Large intestine (tissue), 3 donors: ENCODE measurements around the gene ZMYM5. TPM values are rescaled to one million over a fixed set of nuclear protein-coding genes. Genes with fewer than 3 reads are reported as not detected.
"Not testable (repeated sequence)": the region's sequence is repeated elsewhere in the genome, so short reads cannot be mapped to it uniquely, and the experiment has no call there.

Source experiments
- DNase-seq, 2 donors: peaks; one replicate each; pipeline versions ENCODE4 v3.0.0 to v3.0.0-alpha.2; 2013
- H3K27ac ChIP-seq: one replicate; pipeline ENCODE4 v1.5.1; 2013; ENCODE audit warnings: low read length
- H3K27me3 ChIP-seq: 2 replicates; pipeline ENCODE4 v1.6.1; 2013; ENCODE audit warnings: low read length; ENCODE audit not compliant: control insufficient read depth, insufficient read depth
- H3K36me3 ChIP-seq: 2 replicates; pipeline ENCODE4 v1.6.1; 2013; ENCODE audit warnings: low read length; ENCODE audit not compliant: control insufficient read depth, insufficient read depth
- H3K4me1 ChIP-seq: one replicate; pipeline ENCODE4 v1.6.1; 2013; ENCODE audit warnings: low read length; ENCODE audit not compliant: control insufficient read depth, insufficient read depth
- H3K4me3 ChIP-seq: one replicate; pipeline ENCODE4 v1.5.1; 2013; ENCODE audit warnings: low read length
- H3K9me3 ChIP-seq: one replicate; pipeline ENCODE4 v1.6.1; 2013; ENCODE audit warnings: mild to moderate bottlenecking, low read depth, low read length, moderate library complexity; ENCODE audit not compliant: control insufficient read depth
- WGBS: methylation state at CpG from one replicate; pipeline ENCODE4 v1.1.5; 2013; ENCODE audit warnings: low lambda C conversion rate; ENCODE audit not compliant: insufficient coverage; 5-methylcytosine and 5-hydroxymethylcytosine counted together
- polyA plus RNA-seq: library from polyadenylated mRNA; unstranded; fragments of 120-200 nt; gene quantifications from one replicate; pipeline ENCODE4 v1.2.1, GENCODE V29; 2013

The ZMYM5 gene
- polyA plus RNA-seq, 1 donor, result 20.1 TPM

DNA sequence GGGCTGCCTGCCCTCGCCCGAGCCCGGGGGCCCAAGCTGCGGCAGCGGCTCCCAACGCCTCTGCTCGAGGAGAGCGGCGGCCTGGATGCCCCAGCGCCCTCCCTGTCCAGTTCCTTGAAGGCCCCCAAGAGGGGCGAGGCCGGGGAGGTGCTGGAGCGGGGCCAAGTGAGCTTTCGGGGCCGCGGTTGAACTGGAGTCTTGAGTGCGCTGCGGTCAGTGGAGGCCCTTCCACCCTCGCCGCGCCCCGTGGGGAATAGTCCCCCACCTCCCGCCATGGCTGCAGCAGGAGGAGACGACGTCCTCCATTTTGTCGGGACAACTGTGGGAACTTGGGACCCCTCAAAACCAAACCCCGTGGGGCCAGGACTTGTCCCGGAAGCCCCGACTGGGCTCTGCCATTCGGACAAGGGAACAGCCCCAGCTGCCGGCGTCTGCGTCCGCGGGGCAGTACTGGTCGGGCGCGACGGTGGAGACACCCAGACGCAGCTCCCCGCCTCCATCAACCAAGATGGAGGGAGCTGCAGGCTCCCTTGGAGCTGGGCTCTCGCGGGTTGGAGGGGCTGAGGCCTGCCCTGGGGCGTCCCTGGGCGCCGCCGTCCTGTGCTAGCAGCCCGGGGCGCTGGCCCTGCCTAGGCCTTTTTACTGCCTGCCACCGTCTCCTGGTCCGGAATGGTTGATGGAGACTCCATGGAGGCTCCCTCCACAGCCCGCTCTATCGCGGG lies 736 bp upstream of the ZMYM5 start:
- no CpG with 5 or more reads among the region's 54 CpGs for WGBS
- Histone ChIP-seq H3K4me3 (peak overlapping the region; percentile 84), H3K36me3 (peaks cover 2% of the 10 kb centered on the region), H3K4me1 (peaks cover 16% of the 10 kb centered on the region), H3K9me3 (no peaks in the 10 kb centered on the region), H3K27me3 (no peaks in the 10 kb centered on the region), H3K27ac (peak overlapping the region; percentile 100)
- peak; percentile 66 to 94 for DNase-seq

DNA sequence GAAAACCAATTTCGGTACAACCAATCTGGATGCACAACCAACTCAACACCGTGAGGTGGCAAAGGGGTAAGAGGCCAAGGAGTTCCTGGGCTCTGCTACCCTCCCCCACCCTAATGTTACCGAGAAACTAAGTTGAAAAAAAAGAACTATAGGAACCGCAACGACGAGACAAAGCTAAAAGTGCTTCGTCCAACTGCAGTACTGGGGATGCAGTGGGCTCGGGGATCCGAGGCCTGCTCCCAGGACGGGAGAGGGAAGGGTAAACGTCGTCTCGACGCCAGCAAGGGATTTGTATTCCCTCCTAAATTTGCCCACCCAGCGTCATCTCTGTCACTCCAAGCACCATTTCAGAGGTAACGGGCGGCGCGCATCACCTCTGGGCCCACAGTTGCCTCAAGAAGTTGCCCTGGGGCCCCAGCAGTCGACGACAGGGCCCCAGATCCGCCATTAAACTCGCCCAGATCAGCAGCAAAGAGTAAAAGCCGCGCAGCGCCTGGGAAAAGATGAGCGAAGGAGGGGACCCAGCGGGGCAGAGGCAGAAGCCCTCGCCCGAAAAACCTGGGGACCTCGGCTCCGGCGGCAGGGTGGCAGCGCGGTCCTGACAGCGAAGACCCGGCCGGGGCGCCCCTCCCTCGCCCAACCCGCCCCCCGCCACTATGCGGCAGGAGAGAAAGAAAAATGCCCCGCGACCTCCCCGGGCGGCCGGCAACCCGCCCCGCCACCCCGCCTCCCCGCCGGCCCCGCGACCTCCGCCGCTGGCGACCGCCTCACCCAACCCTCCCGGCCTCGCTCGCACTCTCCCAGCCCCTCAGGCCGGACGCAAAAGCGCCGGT lies 752 bp downstream of the ZMYM5 start:
- no CpG with 5 or more reads among the region's 66 CpGs for whole genome bisulfite sequencing

DNA sequence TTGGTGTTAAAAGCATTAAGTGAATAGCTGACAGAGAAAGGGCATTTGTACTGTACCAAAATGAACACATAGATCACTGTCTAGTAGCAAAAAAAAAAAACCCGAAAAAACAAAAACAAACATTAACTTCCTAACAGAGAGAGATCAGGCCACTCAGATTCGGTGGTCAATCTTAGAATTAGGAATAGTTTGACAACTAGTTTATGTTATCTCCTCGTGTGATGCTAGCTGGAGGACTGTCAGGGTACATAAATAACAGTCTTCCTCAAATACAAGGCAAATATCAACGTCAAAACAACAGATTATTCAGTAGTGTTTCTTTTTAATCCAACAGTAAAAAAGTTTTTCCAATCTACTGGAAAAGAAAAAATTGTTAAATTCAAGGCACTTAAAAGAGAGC lies 1.7 kb downstream of the ZMYM5 start:
- peaks cover 14% of the 10 kb centered on the region for H3K36me3 ChIP-seq
- WGBS, result 17% methylated on average over 3 of the region's 4 CpGs
- peaks cover 16% of the 10 kb centered on the region for H3K4me1 ChIP-seq
- peak overlapping the region; percentile 90 for H3K27ac ChIP-seq
- H3K27me3 ChIP-seq, result no peaks in the 10 kb centered on the region
- H3K9me3 ChIP-seq, result no peaks in the 10 kb centered on the region
- no peak for DNase-seq
- H3K4me3 ChIP-seq, result peak overlapping the region; percentile 86

More for the DNA sequence above, 752 bp downstream of the ZMYM5 start:
- H3K9me3 ChIP-seq, result no peaks in the 10 kb centered on the region
- peak overlapping the region; percentile 90 for H3K27ac ChIP-seq
- no peaks in the 10 kb centered on the region for H3K27me3 ChIP-seq
- H3K4me3 ChIP-seq, result peak overlapping the region; percentile 86
- DNase-seq, result peak; percentile 16 to 71
- H3K4me1 ChIP-seq, result peaks cover 16% of the 10 kb centered on the region
- peaks cover 11% of the 10 kb centered on the region for H3K36me3 ChIP-seq

DNA sequence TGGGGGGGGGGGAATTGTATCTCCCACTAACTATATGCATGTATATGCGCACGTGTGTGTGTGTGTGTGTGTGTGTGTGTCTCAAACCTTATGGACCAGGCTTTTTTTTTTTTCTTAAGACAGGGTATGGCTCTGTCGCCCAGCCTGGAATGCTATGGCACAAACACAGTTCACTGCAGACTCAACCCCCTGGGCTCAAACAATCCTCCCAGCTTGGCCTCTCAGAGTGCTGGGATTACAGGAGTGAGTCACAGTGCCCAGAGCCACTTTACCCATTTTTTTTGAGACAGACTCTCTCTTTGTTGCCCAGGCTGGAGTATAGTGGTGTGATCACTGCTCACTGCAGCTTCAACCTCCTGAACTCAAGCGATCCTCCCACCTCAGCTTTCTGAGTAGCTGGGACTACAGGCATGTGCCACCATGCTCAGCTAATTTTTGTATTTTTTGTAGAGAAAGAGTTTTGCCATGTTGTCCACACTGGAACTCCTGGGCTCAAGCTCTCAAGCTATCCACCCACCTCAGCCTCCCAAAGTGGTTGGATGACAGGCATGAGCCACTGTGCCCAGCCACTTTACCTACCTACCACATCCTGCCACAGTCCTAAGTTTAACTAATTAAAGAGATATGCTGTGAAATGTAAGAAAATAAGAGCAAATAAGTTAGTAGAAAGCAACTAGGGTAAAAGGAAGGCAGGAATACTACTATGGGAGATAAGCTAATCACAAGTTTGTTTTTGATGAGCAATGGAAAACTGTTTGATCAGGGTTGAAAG lies 2.4 kb downstream of the ZMYM5 start:
- Histone ChIP-seq H3K27ac (no peak overlapping the region), H3K9me3 (no peaks in the 10 kb centered on the region), H3K4me3 (no peak overlapping the region), H3K36me3 (peaks cover 14% of the 10 kb centered on the region), H3K4me1 (peaks cover 16% of the 10 kb centered on the region), H3K27me3 (no peaks in the 10 kb centered on the region)
- DNase-seq, result no peak
- WGBS, result no CpG with 5 or more reads among the region's 4 CpGs

DNA sequence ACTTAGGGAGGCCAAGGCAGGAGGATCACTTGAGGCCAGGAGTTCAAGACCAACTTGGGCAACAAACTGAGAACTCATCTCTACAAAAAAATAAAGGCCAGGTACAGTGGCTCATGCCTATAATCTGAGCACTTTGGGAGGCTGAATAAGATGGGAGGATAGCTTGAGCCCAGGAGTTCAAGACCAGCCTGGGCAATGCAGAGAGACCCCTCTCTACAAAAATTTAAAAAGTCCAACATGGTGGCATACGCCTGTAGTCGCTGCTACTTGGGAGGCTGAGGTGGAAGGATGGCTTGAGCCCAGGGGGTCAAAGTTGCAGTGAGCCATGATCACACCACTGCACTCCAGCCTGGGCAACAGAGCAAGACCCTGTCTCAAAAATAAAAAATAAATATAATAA lies 5.8 kb downstream of the ZMYM5 start:
- peaks cover 16% of the 10 kb centered on the region for H3K4me1 ChIP-seq
- not testable (repeated sequence) for H3K4me3 ChIP-seq, H3K9me3 ChIP-seq, H3K27ac ChIP-seq, DNase-seq, H3K27me3 ChIP-seq
- H3K36me3 ChIP-seq, result peaks cover 21% of the 10 kb centered on the region
- WGBS, result no CpG with 5 or more reads among the region's 2 CpGs

DNA sequence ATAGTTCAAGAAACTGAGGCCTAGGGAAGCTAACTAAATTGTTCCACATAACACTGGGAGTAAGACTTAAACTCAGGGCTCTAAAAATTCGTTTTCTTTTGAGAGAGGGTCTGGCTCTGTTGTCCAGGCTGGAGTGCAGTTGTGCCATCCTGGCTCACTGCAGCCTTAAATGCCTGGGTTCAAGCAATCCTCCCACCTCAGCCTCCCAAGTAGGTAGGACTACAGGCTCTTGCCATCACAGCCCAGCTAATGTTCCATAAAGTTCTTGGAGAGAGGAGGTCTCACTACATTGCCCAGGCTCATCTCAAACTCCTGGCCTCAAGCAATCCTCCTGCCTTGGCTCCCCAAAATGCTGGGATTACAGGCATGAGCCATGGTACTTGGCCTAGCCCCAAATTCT lies 10.7 kb downstream of the ZMYM5 start:
- Histone ChIP-seq H3K27me3 (no peaks in the 10 kb centered on the region), H3K27ac (no peak overlapping the region), H3K4me3 (no peak overlapping the region), H3K9me3 (no peaks in the 10 kb centered on the region), H3K36me3 (peaks cover 37% of the 10 kb centered on the region), H3K4me1 (no peaks in the 10 kb centered on the region)
- WGBS, result no CpG with 5 or more reads among the region's 1 CpG
- no peak for DNase-seq

DNA sequence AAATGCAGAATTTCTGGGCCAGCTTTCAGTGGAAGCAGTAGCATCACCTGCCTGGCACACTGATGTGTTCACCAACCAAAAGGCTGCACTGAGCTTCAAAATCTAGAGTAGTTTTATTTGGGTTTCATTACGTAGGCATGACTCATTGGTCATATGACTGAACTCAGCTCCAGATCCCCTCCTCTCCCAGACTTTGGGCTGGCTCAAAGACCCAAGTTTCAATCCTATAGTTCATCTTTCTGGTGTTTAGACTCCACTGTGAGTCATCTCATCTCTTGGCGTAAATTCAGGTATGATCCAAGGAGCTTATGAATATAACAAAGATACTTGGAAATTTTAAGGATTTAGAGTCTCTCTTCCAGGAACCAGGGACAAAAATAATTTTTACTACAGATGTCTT lies 17.7 kb downstream of the ZMYM5 start:
- H3K27ac ChIP-seq, result peak overlapping the region; percentile 49
- DNase-seq, result peak; percentile 19 to 68
- whole genome bisulfite sequencing, result no CpG with 5 or more reads among the region's 2 CpGs
- peaks cover 27% of the 10 kb centered on the region for H3K36me3 ChIP-seq
- no peaks in the 10 kb centered on the region for H3K27me3 ChIP-seq
- H3K4me1 ChIP-seq, result no peaks in the 10 kb centered on the region
- no peaks in the 10 kb centered on the region for H3K9me3 ChIP-seq
- H3K4me3 ChIP-seq, result no peak overlapping the region

DNA sequence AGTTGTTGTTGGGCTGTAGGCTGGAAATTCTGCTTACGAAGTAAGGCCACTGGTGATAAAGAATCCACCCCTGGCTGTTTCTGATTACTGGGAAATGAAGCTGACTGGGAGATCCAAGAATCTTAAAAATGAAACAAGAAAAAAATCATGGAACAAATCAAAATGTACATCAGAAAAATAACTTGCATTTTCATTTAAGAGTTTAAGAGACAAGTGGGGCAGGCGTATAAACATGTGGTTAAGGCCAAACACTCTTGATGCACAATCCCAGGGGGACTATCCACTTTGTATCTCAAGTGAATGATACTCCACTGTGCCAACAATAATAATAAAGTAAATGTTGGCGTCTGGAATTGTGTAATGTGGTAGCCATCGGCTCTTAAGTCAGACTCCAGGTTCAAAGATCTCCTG lies 24.6 kb downstream of the ZMYM5 start:
- H3K9me3 ChIP-seq, result no peaks in the 10 kb centered on the region
- H3K27ac ChIP-seq, result no peak overlapping the region
- WGBS, result 100% methylated on average over 1 of the region's 4 CpGs
- H3K4me1 ChIP-seq, result no peaks in the 10 kb centered on the region
- no peaks in the 10 kb centered on the region for H3K27me3 ChIP-seq
- no peak for DNase-seq
- no peak overlapping the region for H3K4me3 ChIP-seq
- peaks cover 42% of the 10 kb centered on the region for H3K36me3 ChIP-seq

DNA sequence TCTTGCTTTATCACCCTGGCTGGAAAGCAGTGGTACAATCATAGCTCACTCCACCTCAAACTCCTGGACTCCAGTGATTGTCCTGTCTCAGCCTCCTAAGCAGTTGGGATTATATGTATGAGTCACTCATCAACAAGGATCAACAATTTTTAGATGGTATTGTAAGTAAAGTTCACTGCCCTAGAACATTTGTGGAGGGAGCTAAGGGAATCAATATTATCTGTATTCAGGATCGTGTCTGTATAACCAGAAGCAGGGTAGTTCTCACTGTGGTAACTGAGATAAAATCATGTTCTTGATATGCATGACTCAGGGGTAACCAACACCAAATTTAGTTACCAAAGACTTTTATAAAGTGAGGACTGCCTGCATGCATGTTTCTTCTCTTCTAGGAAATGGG lies 27.0 kb downstream of the ZMYM5 start:
- no CpG with 5 or more reads among the region's 1 CpG for WGBS

DNA sequence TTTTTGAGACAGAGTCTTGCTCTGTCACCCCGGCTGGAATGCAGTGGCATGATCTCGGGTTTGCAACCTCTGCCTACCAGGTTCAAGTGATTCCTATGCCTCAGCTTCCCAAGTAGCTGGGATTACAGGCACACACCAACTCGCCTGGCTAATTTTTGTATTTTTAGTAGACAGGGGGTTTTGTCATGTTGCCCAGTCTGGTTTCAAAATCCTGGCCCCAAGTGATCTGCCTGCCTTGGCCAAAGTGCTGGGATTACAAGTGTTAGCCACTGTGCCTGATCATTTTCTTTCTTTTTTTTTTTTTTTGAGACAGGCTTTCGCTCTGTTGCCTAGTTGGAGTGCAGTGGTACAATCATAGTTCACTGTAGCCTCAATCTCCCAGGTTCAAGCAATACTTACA lies 28.7 kb downstream of the ZMYM5 start:
- Histone ChIP-seq H3K4me3 (no peak overlapping the region), H3K36me3 (peaks cover 44% of the 10 kb centered on the region), H3K27me3 (no peaks in the 10 kb centered on the region), H3K4me1 (no peaks in the 10 kb centered on the region), H3K27ac (no peak overlapping the region), H3K9me3 (no peaks in the 10 kb centered on the region)
- DNase-seq, result no peak
- WGBS, result no CpG with 5 or more reads among the region's 4 CpGs

More for the DNA sequence above, 27.0 kb downstream of the ZMYM5 start:
- H3K4me3 ChIP-seq, result no peak overlapping the region
- no peaks in the 10 kb centered on the region for H3K4me1 ChIP-seq
- no peak for DNase-seq
- no peaks in the 10 kb centered on the region for H3K9me3 ChIP-seq
- no peaks in the 10 kb centered on the region for H3K27me3 ChIP-seq
- no peak overlapping the region for H3K27ac ChIP-seq
- peaks cover 46% of the 10 kb centered on the region for H3K36me3 ChIP-seq
